AG10803 (cell line): ENCODE results near the gene KPNB1.
"Not testable (repeated sequence)": the region's sequence is repeated elsewhere in the genome, so short reads cannot be mapped to it uniquely, and the experiment has no call there.

Experiments
- DNase-seq: peaks from one replicate; pipeline ENCODE4 v3.0.0; 2010; ENCODE audit warnings: low read depth
- H3K4me3 ChIP-seq: 2 replicates; pipeline ENCODE4 v1.5.1; 2011; ENCODE audit warnings: mild to moderate bottlenecking, low read length, control low read depth
- CTCF ChIP-seq: conservative IDR thresholded peaks from 2 replicates; pipeline ENCODE4 v1.5.1; 2011; ENCODE audit warnings: mild to moderate bottlenecking, low read length, control low read depth, inconsistent platforms

The KPNB1 gene

GRCh38 chr17:47676199-47676472 is 26.4 kb downstream of the KPNB1 start:
- no peak for DNase-seq
- TF ChIP-seq CTCF = no peak
- H3K4me3 ChIP-seq = no peak overlapping the region

DNA sequence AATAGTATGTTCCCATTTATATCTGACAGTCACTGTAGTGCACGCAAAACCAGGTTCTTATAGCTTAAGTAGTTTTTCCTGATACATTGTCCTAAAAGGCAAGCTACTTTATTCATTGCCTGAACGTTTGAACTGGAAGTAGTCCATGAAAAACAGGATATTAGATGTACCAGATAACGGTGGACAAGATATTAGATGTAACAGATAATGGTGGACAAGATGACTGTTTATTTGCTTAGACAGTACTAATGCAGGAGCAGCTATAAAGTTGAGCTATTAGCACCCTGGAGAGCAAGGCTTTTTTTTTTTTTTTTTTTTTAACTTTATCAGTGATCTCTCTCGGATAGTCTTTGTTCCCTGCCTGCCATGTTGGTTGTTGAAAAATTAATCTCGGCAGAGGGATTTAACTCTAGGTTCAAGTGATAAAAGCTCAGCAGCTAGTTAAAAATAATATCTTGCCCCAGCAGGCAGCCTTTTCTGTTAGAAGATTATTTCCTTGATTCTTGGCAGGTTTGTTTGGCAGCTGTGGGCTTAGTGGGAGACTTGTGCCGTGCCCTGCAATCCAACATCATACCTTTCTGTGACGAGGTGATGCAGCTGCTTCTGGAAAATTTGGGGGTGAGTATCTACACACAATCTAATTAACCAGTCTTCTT is 26.9 kb downstream of the KPNB1 start:
- no peak for DNase-seq
- no peak for TF ChIP-seq CTCF
- no peak overlapping the region for H3K4me3 ChIP-seq

DNA sequence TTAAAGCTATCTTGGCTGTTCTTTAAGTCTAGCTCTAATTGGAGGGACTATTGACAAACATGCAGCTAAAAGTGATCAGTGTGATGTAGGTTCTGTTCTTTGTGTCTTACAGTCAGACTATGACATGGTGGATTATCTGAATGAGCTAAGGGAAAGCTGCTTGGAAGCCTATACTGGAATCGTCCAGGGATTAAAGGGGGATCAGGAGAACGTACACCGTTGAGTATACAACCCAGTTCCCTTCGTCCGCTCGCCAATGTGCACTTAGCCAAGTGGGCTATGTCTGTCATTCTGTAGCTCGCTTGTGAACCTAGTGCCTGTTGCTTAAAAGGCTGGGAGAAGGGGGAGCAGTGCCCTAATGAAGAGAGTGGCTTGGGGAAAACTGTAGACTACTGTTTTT is 28.5 kb downstream of the KPNB1 start:
- no peak for TF ChIP-seq CTCF
- DNase-seq = no peak
- no peak overlapping the region for H3K4me3 ChIP-seq

- no peak for TF ChIP-seq CTCF
- no peak overlapping the region for H3K4me3 ChIP-seq
- no peak for DNase-seq
Observed at GRCh38 chr17:47682138-47682537, 32.4 kb downstream of the KPNB1 start.

- H3K4me3 ChIP-seq, DNase-seq: not testable (repeated sequence)
Observed at GRCh38 chr17:47682727-47683126, 33.0 kb downstream of the KPNB1 start.

GRCh38 chr17:47684025-47684424 is 34.3 kb downstream of the KPNB1 start:
- no peak overlapping the region for H3K4me3 ChIP-seq
- DNase-seq = no peak
- TF ChIP-seq CTCF = no peak

- TF ChIP-seq CTCF = no peak
- H3K4me3 ChIP-seq = no peak overlapping the region
- DNase-seq = no peak
Observed at GRCh38 chr17:47684535-47685193, 34.9 kb downstream of the KPNB1 start.
